Fibroblast of skin of abdomen (primary cell): ENCODE results near the gene RARG.
"Not testable (repeated sequence)": the region's sequence is repeated elsewhere in the genome, so short reads cannot be mapped to it uniquely, and the experiment has no call there.

ENCODE experiments used
- DNase-seq: peaks from one replicate; pipeline ENCODE4 v3.0.0-alpha.2; 2013

Gene RARG

GRCh38 chr12:53166837-53167236 is 65.2 kb downstream of the RARG start:
- no peak for DNase-seq

DNA sequence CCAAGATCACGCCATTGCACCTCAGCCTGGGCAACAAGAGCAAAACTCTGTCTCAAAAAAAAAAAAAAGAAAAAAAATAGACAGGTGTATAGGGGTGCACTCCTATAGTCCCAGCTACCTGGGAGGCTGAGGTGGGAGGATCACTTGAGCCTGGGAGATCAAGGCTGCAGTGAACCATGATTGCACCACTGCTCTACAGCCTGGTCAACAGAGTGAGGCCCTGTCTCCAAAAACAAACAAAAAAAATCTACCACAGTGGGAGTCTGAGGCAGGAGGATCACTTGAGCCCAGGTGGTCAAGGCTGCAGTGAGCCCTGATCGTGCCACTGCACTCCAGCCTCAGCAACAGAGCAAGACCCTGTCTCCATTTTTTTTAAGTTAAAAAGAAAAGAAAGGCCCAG is 69.0 kb downstream of the RARG start:
- not testable (repeated sequence) for DNase-seq

GRCh38 chr12:53161119-53161911 is 70.7 kb downstream of the RARG start:
- no peak for DNase-seq

GRCh38 chr12:53160673-53161072 is 71.3 kb downstream of the RARG start:
- no peak for DNase-seq
